SU-DHL-6 (cell line): Measurements from ENCODE around the gene MTG2.

Experiments
- H2AFZ ChIP-seq: fragments of 200-600 bp; sonication (generic); 2 replicates; pipeline ENCODE4 v1.6.1; 2014; ENCODE audit warnings: low read depth, mild to moderate bottlenecking, moderate library complexity, mixed read lengths, antibody characterized with exemption, low read length; ENCODE audit not compliant: severe bottlenecking
- H3F3A ChIP-seq: fragments of 200-600 bp; shearing (Covaris generic); 2 replicates; pipeline ENCODE4 v1.6.0; 2016; ENCODE audit warnings: antibody characterized with exemption, mild to moderate bottlenecking; ENCODE audit not compliant: insufficient read depth
- H3K27ac ChIP-seq: fragments of 200-600 bp; sonication (generic); 2 replicates; pipeline ENCODE4 v1.5.1; 2016; ENCODE audit warnings: low read depth, mild to moderate bottlenecking, low read length, moderate library complexity, mixed read lengths
- H3K27me3 ChIP-seq: fragments of 200-600 bp; sonication (generic), shearing (Covaris generic); 2 replicates; pipeline ENCODE4 v1.6.0; 2014; ENCODE audit warnings: mild to moderate bottlenecking, low read length
- H3K36me3 ChIP-seq: fragments of 200-600 bp; sonication (generic); 2 replicates; pipeline ENCODE4 v1.6.1; 2014; ENCODE audit warnings: mild to moderate bottlenecking, low read length, mixed read lengths
- H3K4me2 ChIP-seq: fragments of 300-600, 200-600 bp; shearing (Covaris generic), sonication (generic); 2 replicates; pipeline ENCODE4 v1.6.0; 2014; ENCODE audit warnings: low read length, low read depth, mild to moderate bottlenecking; ENCODE audit not compliant: poor library complexity, severe bottlenecking
- H3K4me3 ChIP-seq: fragments of 200-600 bp; sonication (generic); 2 replicates; pipeline ENCODE4 v1.5.1; 2014; ENCODE audit warnings: antibody characterized with exemption, low read length, mild to moderate bottlenecking, mixed read lengths; ENCODE audit not compliant: insufficient read depth, poor library complexity, severe bottlenecking
- H3K79me2 ChIP-seq: fragments of 200-600 bp; sonication (generic); 2 replicates; pipeline ENCODE4 v1.6.1; 2014; ENCODE audit warnings: mild to moderate bottlenecking, low read length, moderate library complexity; ENCODE audit not compliant: insufficient read depth
- H3K9ac ChIP-seq: fragments of 200-600 bp; sonication (generic); 2 replicates; pipeline ENCODE4 v1.7.0; 2014; ENCODE audit warnings: mild to moderate bottlenecking, low read length
- H3K9me2 ChIP-seq: fragments of 200-600 bp; sonication (generic); replicated peaks from 2 replicates; pipeline ENCODE4 v1.6.1; 2014; ENCODE audit warnings: low read length; ENCODE audit not compliant: insufficient read depth
- H3K9me3 ChIP-seq: fragments of 200-600 bp; sonication (generic); 2 replicates; pipeline ENCODE4 v1.6.1; 2014; ENCODE audit warnings: low read length, mixed read lengths; ENCODE audit not compliant: insufficient read depth
- H4K20me1 ChIP-seq: fragments of 200-600 bp; sonication (generic); 2 replicates; pipeline ENCODE4 v1.6.1; 2014; ENCODE audit warnings: low read depth, mild to moderate bottlenecking, antibody characterized with exemption, low read length, moderate library complexity, mixed read lengths
- CTCF ChIP-seq: fragments of 200-600 bp; sonication (generic); IDR thresholded peaks from one replicate; pipeline ENCODE4 v1.5.1; 2017; ENCODE audit warnings: antibody characterized with exemption, mild to moderate bottlenecking, low read length, moderate library complexity; ENCODE audit not compliant: insufficient read depth, poor library complexity, severe bottlenecking
- EZH2phosphoT487 ChIP-seq: fragments of 200-600 bp; sonication (generic), shearing (Covaris generic); conservative IDR thresholded peaks from 2 replicates; pipeline ENCODE4 v1.6.1; 2018; ENCODE audit warnings: mild to moderate bottlenecking, antibody characterized with exemption, low read length, moderate library complexity, mixed read lengths

Gene MTG2

GRCh38 chr20:62230696-62231095, 47.9 kb downstream of the MTG2 start:
- Histone ChIP-seq H3K36me3 (no peaks in the 10 kb centered on the region), H3K4me2 (no peak overlapping the region), H3K9me3 (no peaks in the 10 kb centered on the region), H4K20me1 (no peaks in the 10 kb centered on the region), H3K27me3 (no peaks in the 10 kb centered on the region), H3F3A (no peaks in the 10 kb centered on the region), H3K27ac (no peak overlapping the region), H3K79me2 (no peaks in the 10 kb centered on the region), H3K9me2 (no peaks in the 10 kb centered on the region), H2AFZ (no peak overlapping the region), H3K9ac (no peak overlapping the region), H3K4me3 (no peak overlapping the region)
- no peak for TF ChIP-seq CTCF
- no peak for TF ChIP-seq EZH2phosphoT487

DNA sequence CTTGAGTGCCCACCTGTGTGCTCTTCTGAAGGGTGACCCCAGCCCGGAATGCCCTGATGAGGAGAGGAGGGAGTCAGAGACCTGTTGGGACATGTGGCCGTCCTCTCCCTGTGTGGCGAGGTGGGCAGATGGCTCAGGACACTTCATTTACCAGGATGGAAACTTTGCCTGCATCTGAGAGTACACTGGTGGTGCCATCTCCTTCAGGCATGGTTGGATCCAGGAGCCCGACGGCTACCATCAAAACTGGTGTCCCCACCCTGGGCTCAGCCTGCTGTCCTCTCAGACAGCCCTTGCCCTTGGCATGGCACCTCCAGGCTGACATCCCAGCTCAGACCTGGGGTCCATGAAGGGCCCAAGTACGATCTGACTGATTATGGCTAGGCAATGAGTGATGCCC, 48.5 kb downstream of the MTG2 start:
- no peak overlapping the region for H3K4me3 ChIP-seq
- no peak for TF ChIP-seq EZH2phosphoT487
- no peak for TF ChIP-seq CTCF
- no peak overlapping the region for H3K9ac ChIP-seq
- no peaks in the 10 kb centered on the region for H3K36me3 ChIP-seq
- H3K9me2 ChIP-seq = no peaks in the 10 kb centered on the region
- H3K27ac ChIP-seq = no peak overlapping the region
- no peaks in the 10 kb centered on the region for H3K9me3 ChIP-seq
- H3K4me2 ChIP-seq = no peak overlapping the region
- H4K20me1 ChIP-seq = no peaks in the 10 kb centered on the region
- H3K79me2 ChIP-seq = no peaks in the 10 kb centered on the region
- H2AFZ ChIP-seq = no peak overlapping the region
- no peaks in the 10 kb centered on the region for H3K27me3 ChIP-seq
- no peaks in the 10 kb centered on the region for H3F3A ChIP-seq

GRCh38 chr20:62232194-62232593, 49.4 kb downstream of the MTG2 start:
- no peak overlapping the region for H3K4me3 ChIP-seq
- TF ChIP-seq CTCF (no peak), EZH2phosphoT487 (no peak)
- no peaks in the 10 kb centered on the region for H3K9me2 ChIP-seq
- H2AFZ ChIP-seq = no peak overlapping the region
- no peak overlapping the region for H3K9ac ChIP-seq
- H3K9me3 ChIP-seq = no peaks in the 10 kb centered on the region
- H3K36me3 ChIP-seq = no peaks in the 10 kb centered on the region
- H3K27ac ChIP-seq = no peak overlapping the region
- no peaks in the 10 kb centered on the region for H3F3A ChIP-seq
- no peaks in the 10 kb centered on the region for H4K20me1 ChIP-seq
- no peaks in the 10 kb centered on the region for H3K79me2 ChIP-seq
- H3K27me3 ChIP-seq = no peaks in the 10 kb centered on the region
- no peak overlapping the region for H3K4me2 ChIP-seq
